Testis (tissue), 3 donors: ENCODE measurements around the gene USP2. TPM values are rescaled to one million over a fixed set of nuclear protein-coding genes. Genes with fewer than 3 reads are reported as not detected.

ENCODE experiments used
- DNase-seq: peaks from one replicate; pipeline ENCODE4 v3.0.0-alpha.2; 2019
- H3K27ac ChIP-seq, 2 donors: fragments of 200-600 bp; sonication (generic); one replicate each; pipeline ENCODE4 v1.5.1; 2019
- H3K27me3 ChIP-seq: fragments of 200-600 bp; sonication (generic); one replicate; pipeline ENCODE4 v1.5.1; 2019
- H3K36me3 ChIP-seq: fragments of 200-600 bp; sonication (generic); one replicate; pipeline ENCODE4 v1.5.1; 2017; ENCODE audit warnings: low read depth; ENCODE audit errors: missing control alignments
- H3K4me1 ChIP-seq: fragments of 200-600 bp; sonication (generic); one replicate; pipeline ENCODE4 v1.5.1; 2019
- H3K4me3 ChIP-seq, 2 donors: fragments of 200-600 bp; sonication (generic); one replicate each; pipeline ENCODE4 v1.5.1; 2017 to 2019
- H3K9me3 ChIP-seq: fragments of 200-600 bp; sonication (generic); one replicate; pipeline ENCODE4 v1.5.1; 2017
- CTCF ChIP-seq, 3 experiments: fragments of 450-650 bp in 2 of 3; fragments of 200-600 bp in 1 of 3; sonication (generic) in 1 of 3; IDR thresholded peaks; one replicate each; pipeline ENCODE4 v1.5.1; 2016 to 2019; ENCODE audit warnings: antibody characterized with exemption in 3 of 3, mild to moderate bottlenecking in 2 of 3, moderate library complexity in 1 of 3
- POLR2A ChIP-seq: fragments of 450-650 bp; IDR thresholded peaks from one replicate; pipeline ENCODE4 v1.6.1; 2017; ENCODE audit warnings: antibody characterized with exemption, mild to moderate bottlenecking, moderate library complexity
- WGBS, 2 donors: methylation state at CpG; one replicate each; pipeline ENCODE4 v1.1.5; 2018; 5-methylcytosine and 5-hydroxymethylcytosine counted together
- intact Hi-C: fragments of 100-400 bp; cut with DNase I; formaldehyde crosslinking; loops from one replicate; pipeline ENCODE4 v1.15.1; 2023; ENCODE audit warnings: low total_unique reads
- polyA plus RNA-seq: library from polyadenylated mRNA; stranded (reverse); fragments of 350-450 nt; fragmentation: Illumina TruSeq; extraction: RNeasy Lipid Tissue Mini Kit (QIAGEN cat#74804); gene quantifications from one replicate; pipeline ENCODE4 v1.2.3, GENCODE V29; 2014; ENCODE audit warnings: low read depth, low replicate concordance; ENCODE audit not compliant: insufficient read depth
- total RNA-seq, 2 donors: library from RNA; depleted of rRNA; stranded (reverse); fragments of >200 nt; gene quantifications; one replicate each; pipeline ENCODE4 v1.2.3, GENCODE V29; 2016

USP2 gene
- total and polyA plus RNA-seq, 3 donors from 2014 or later, result 41.2 to 168 (median 100) TPM

GRCh38 chr11:119417726-119418540 is 36.4 kb upstream of the USP2 start:
- Histone ChIP-seq H3K4me1 (peaks cover 5% of the 10 kb centered on the region), H3K36me3 (no peaks in the 10 kb centered on the region), H3K27me3 (no peaks in the 10 kb centered on the region), H3K4me3 (no peak overlapping the region), H3K9me3 (no peaks in the 10 kb centered on the region), H3K27ac (no peak overlapping the region)
- 83 to 87% methylated on average over 13 to 19 of the region's 19 CpGs for WGBS, 2 donors
- TF ChIP-seq CTCF (IDR thresholded peaks at IDR 0.05) (no peak), POLR2A (no peak)
- intact Hi-C loops, result no loop called here
- DNase-seq, result no peak

GRCh38 chr11:119416606-119417580 is 35.4 kb upstream of the USP2 start:
- no peaks in the 10 kb centered on the region for H3K27me3 ChIP-seq
- intact Hi-C loops, result no loop called here
- DNase-seq, result no peak
- no peak overlapping the region for H3K27ac ChIP-seq
- peaks cover 5% of the 10 kb centered on the region for H3K4me1 ChIP-seq
- TF ChIP-seq CTCF (IDR thresholded peaks at IDR 0.05), result no peak
- no peak for TF ChIP-seq POLR2A
- no peak overlapping the region for H3K4me3 ChIP-seq
- H3K9me3 ChIP-seq, result no peaks in the 10 kb centered on the region
- 87 to 89% methylated on average over 16 of the region's 16 CpGs for WGBS, 2 donors
- H3K36me3 ChIP-seq, result no peaks in the 10 kb centered on the region

- DNase-seq, result no peak
- 94 to 97% methylated on average over 9 to 10 of the region's 10 CpGs for WGBS, 2 donors
- no peaks in the 10 kb centered on the region for H3K27me3 ChIP-seq
- no peaks in the 10 kb centered on the region for H3K4me1 ChIP-seq
- TF ChIP-seq POLR2A, result no peak
- no peak for TF ChIP-seq CTCF (IDR thresholded peaks at IDR 0.05)
- no peak overlapping the region for H3K27ac ChIP-seq
- H3K9me3 ChIP-seq, result no peaks in the 10 kb centered on the region
- intact Hi-C loops, result no loop called here
- no peak overlapping the region for H3K4me3 ChIP-seq
- no peaks in the 10 kb centered on the region for H3K36me3 ChIP-seq
These were observed 34.5 kb upstream of the USP2 start for GRCh38 chr11:119415966-119416365.

GRCh38 chr11:119415517-119415916 is 34.0 kb upstream of the USP2 start:
- H3K36me3 ChIP-seq, result no peaks in the 10 kb centered on the region
- no peak for DNase-seq
- H3K27ac ChIP-seq, result no peak overlapping the region
- H3K4me1 ChIP-seq, result no peaks in the 10 kb centered on the region
- no peaks in the 10 kb centered on the region for H3K27me3 ChIP-seq
- 97% methylated on average over 3 of the region's 3 CpGs for WGBS, 2 donors
- H3K4me3 ChIP-seq, result no peak overlapping the region
- TF ChIP-seq CTCF (IDR thresholded peaks at IDR 0.05) (no peak), POLR2A (no peak)
- H3K9me3 ChIP-seq, result no peaks in the 10 kb centered on the region
- intact Hi-C loops, result no loop called here
